ENCODE measurements around the gene MRPS33.
"Not testable (repeated sequence)": the region's sequence is repeated elsewhere in the genome, so short reads cannot be mapped to it uniquely, and the experiment has no call there.

The MRPS33 gene

DNA sequence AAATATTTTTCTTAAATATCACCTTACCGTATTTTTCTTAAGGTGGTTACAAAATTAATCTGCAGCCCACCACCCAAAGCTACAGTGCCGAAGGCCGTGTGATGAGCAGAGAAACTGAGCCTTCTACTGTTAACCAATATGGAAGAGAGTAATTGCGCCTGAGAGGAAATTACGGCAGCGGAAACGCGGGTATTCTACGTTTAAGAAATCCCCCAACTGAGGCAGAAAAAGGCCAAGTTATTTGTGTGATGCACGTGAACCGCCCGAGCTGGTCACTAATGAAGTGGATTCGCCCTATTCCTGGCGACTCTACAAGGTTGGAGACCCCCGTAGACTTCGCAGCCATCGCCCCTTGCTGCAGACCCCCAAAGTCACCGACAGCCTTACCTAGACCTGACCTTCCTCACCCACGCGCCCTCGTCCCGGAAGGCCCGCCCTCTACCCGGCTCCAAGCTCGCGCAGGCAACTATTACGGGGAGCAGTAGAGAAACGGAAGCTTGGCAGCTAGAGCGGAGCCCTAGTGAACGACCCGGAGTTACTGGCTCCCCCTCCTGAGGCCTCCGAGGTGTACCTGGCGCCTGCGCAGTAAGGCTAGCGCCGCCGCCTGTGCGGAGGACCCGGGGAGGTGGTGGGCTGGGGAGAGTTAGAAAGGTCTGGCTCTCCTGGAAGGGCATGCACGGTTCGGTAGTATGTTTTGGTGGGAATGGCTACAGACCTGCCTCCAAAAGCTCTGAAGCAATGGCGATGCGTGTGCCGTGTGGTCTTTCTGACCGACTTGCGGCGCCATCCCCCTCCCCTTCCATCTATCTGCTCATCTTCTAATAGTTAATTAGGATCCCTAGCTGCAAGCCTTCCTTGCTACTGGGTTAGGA is at the start of gene MRPS33:
Gene MRPS33 (minus strand): TSS at position 429 of the 872 bp plus-strand sequence. CDS start 4,319 bp downstream, outside the sequence.
- peak; percentile 97 for DNase-seq

GRCh38 chr7:141057788-141058187 is 43.0 kb upstream of the MRPS33 start:
- no peak for DNase-seq

DNA sequence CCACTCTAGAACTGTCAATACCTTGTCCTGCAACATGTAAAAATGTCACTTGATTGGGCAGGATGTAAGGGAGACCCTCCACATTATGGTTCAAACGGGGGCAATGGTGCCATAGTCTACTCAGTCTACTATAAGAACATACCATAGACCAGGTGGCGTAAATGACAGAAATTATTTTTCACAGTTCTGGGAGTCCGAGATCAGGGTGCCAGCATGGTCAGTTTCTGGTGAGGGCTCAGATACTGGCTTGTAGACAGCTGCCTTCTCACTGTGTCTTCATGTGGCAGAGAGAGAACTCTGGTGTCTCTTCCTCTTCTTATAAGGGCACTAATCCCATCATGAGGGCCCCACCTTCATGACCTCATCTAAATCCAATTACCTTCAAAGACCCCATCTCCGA is 40.4 kb upstream of the MRPS33 start:
- DNase-seq = no peak

DNA sequence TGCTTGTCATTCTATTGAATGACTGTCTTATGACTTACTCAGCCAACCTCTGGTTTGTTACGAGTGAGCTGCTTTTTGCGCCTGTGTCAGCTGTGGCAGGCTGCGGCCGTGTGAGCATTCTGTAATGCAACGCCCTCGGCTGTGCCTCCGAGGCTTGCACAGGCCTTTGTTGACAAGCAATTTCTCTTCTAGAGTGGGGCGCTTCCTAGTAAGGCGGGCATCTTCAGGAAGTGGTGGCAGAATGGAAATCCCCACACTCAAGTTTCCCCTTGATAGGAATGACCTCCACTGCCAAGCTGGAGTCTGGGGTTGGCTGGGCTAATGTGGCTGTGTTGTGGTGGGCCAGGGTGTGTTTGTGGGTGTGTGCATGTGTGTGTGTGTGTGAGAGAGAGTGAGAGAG is 38.9 kb upstream of the MRPS33 start:
- no peak for DNase-seq

- DNase-seq = no peak
Measured at GRCh38 chr7:141045842-141046620, 31.3 kb upstream of the MRPS33 start.

DNA sequence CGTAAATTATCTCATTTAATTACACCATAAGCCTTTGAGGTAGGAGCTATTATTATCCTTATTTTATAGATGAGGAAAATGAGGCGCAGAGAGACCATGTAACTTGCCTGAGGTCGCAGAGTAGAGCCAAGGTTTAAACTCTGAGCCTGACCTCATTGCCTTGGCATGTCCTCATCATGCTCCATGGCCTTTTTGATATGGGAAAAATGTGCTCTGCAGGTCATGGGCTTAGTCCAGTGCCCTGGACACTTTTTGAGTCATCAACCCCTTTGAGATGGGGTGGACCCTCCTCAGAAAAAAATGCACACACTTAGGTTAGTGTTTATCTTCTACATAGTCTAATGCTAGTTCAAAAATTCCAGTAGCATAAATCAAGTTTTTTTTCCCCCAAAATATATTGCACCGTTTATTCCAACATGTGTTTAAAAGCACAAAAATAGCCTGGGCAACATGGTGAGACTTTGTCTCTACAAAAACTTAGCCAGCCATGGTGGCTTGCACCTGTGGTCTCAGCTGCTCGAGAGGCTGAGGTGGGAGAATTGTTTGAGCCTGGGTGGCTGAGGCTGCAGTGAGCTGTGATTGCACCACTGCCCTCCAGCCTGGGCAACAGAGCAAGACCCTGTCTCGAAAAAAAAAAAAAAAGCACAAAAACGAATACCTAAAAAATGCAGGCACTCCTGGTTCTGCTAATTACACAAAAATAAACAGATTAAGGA is 30.5 kb upstream of the MRPS33 start:
- DNase-seq = no peak

DNA sequence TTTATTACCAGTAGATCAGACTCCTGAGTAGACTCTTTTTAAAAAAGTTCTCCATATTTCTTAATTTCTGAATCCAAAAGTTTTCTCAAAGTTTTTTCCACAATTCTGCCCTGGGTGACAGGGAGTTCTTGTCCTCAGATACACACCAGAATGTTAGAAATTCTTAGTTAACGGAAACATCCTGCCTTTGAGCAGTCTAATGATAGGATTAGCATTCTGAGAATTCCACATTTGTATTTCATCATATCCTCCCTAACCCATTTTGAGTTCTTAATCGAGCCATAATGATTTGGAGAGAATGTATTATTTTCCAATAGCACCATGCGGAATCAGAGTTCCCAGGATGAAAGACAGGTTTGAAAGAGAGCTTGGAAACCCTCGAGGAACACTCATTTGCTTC is 28.9 kb upstream of the MRPS33 start:
- DNase-seq = no peak

DNA sequence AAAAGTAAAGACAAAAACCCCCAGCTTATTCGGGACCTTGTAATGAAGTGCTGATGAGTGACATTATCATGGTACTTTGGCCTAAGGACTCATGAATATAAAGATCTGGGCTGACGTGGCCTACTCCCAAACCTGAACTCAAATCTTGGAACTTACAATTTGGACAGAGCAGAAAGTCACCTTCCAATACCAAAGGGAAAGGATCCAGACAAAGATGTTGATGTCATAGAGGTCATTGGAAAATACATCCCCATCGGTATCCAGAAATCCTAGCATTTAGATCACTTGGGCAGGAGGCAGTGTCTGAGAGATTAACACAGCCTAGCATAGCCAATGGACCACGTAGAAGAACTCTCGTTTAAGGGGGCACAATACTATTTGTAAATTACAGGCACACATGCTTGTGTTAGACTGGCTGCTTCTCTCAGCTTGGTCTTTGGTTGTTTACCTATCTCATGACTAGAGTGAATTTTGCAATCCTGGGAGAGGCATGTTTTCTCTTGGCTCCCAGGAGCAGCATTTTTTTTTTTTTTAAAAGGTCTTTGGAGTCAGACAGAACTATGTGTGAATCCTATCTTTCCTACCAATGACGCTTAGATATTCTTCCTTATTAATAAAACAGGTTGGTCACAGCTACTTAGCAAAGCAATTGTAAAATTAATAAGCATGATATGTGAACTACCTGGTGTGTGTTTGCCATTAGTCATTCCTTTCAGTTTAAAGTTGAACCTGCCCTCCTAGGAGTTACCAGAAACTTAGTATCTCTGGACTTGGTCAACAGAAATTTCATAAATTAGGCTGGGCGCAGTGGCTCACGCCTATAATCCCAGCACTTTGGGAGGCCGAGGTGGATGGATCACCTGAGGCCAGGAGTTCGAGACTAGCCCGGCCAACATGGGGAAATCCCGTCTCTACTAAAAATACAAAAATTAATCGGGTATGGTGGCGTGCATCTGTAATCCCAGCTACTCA is 27.8 kb upstream of the MRPS33 start:
- no peak for DNase-seq

- no peak for DNase-seq
Measured at GRCh38 chr7:141039376-141039775, 24.6 kb upstream of the MRPS33 start.

- not testable (repeated sequence) for DNase-seq
Measured at GRCh38 chr7:141038100-141038499, 23.3 kb upstream of the MRPS33 start.

DNA sequence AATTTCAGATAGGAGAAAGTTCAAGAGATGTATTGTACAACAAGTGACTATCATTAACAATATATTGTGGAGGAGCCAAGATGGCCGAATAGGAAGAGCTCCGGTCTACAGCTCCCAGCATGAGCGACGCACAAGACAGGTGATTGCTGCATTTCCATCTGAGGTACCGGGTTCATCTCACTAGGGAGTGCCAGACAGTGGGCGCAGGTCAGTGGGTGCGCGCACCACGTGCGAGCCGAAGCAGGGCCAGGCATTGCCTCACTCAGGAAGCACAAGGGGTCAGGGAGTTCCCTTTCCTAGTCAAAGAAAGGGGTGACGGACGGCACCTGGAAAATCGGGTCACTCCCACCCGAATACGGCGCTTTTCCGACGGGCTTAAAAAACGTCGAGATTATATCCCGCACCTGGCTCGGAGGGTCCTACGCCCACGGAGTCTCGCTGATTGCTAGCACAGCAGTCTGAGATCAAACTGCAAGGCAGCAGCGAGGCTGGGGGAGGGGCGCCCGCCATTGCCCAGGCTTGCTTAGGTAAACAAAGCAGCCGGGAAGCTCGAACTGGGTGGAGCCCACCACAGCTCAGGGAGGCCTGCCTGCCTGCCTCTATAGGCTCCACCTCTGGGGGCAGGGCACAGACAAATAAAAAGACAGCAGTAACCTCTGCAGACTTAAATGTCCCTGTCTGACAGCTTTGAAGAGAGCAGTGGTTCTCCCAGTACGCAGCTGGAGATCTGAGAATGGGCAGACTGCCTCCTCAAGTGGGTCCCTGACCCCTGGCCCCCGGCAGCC is 18.0 kb upstream of the MRPS33 start:
- DNase-seq = not testable (repeated sequence)

DNA sequence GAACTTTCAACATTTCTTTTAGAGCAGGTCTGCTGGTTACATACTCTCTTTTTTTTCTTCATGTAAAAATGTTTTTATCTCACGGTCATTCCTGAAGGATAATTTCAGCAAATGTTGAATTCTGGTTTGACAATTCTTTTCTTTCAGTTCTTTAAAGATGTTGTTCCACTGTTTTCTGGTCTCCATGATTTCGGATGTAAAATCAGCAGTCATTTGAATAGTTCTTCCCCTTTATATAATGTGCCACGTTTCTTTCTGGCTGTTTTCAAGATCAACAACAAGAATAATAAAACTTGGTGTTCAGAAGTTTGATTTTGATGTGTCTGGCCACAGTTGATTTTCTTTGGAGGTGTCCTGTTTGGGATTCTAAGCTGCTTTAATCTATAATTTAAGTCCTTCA is 14.0 kb upstream of the MRPS33 start:
- DNase-seq = no peak

- no peak for DNase-seq
Measured at GRCh38 chr7:141027043-141027442, 12.3 kb upstream of the MRPS33 start.

DNA sequence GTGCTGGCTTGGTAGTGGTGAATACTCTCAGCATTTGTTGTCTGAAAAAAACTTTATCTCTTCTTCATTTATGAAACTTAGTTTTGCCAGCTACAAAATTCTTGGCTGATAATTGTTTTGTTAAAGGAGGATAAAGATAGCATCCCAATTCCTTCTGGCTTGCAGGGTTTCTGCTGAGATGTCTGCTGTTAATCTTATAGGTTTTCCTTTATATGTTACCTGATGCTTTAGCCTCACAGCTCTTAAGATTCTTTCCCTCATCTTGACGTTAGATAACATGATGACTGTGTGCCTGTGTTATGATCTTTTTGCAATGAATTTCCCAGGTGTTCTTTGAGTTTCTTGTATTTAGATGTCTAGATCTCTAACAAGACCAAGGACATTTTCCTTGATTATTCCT is 9.9 kb upstream of the MRPS33 start:
- no peak for DNase-seq

DNA sequence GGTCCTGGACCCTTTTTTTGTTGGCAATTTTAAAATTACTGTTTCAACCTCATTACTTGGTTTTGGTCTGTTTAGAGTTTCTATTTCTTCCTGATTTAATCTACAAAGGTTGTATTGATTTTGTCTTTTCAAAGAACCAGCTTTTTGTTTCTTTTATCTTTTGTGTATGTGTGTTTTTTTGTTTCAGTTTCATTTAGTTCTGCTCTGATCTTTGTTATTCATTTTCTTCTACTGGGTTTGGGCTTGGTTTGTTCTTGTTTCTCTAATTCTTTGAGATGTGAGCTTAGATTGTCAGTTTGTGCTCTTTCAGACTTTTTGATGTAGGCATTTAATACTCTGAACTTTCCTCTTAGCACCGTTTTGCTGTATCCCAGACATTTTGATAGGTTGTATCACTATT is 8.5 kb upstream of the MRPS33 start:
- no peak for DNase-seq

DNA sequence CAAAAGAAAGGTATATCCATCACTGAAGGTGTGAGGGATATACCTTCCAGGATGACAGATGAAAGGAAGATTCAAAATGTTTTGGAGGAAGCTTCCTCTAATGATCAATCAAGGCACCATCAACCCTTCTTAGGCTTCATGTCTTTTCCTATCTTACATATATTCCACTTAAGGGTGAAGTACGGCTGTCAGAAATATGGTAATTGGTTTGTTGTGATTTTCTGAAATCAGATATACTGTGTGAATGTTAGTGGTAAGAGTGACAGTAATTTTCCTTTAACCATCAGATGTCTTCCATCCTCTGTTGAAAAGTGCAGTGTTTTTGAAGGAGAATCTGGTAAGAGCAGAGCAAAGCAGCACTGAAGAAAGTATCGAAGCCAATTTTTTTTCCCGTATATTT is 2.8 kb upstream of the MRPS33 start:
- no peak for DNase-seq

DNA sequence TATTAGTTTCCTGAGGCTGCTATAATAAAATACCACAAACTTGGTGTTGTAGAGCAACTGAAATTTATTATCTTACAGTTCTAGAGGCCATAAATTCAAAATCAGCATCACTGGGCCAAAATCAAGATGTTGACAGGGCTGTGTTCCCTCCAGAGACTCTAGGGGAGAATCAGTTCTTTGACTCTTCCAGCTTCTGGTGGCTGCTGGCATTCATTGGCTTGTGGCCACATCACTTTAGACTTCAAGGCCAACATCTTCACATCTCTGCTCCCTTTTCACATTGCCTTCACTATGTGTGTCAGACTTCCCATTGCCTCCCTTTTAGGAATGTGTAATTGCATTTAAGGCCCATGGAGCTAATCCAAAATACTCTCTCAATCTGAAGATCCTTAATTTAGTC is 1.6 kb upstream of the MRPS33 start:
- DNase-seq = no peak

- no peak for DNase-seq
Measured at GRCh38 chr7:141014125-141014523, 628 bp downstream of the MRPS33 start.

DNA sequence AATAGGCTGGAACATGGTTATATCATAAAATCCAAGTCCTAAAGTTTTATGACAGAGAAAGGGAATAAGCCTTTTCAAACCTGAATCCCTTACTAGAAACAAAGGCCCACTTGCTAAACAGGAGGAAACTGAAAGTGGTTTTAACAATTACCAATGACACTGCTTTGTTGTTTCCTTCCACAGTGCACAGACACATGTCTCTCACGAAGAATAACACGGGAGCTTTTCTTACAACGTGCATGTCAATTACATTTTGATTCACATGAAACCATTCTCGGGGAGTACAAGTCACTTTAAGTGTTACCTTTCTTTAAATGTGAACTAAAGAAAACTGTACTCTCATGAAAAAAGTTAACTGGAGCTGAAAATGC is 1.4 kb downstream of the MRPS33 start:
- no peak for DNase-seq

DNA sequence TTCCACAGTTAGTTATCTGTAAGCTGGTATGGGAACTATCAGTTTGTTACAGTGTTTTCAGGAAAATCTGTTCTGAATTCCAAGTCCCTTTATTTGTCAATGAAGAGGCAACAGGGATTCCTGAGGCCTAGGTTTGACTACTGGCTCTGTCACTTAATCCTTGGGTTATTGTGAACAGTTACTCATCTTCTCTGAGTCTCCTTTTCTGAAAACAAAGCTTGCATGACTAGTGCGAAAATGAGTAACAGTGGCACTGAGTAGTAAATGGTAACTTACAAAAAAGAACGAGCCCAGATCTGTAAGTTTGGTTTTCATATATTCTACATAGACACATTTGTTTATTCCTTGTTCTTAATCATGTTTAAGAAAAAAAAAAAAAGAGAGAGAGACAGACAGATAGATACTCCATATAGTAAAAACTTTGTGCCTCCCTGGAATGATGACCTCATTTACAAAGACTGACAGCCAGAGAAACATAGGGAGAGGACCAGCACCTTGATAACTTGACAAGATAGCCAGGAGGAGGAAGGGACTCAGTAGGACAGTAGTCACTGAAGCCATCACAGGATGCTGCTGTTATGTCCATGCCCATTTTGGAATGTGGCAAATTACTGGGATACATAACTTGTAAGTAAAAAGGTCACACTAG is 1.9 kb downstream of the MRPS33 start:
- DNase-seq = peak; percentile 0
